Stimulated activated CD8-positive, alpha-beta memory T cell treated with anti-CD3 and anti-CD28 coated beads, Interleukin-12 subunit alpha, Interleukin-12 subunit beta, amount 100 ng/mL, for 24 hours (primary cell): ENCODE data around the gene ZER1.
"Not testable (repeated sequence)": the region's sequence is repeated elsewhere in the genome, so short reads cannot be mapped to it uniquely, and the experiment has no call there.

Experiments used
- DNase-seq: peaks from one replicate; pipeline ENCODE4 v3.0.0-alpha.2; 2020; ENCODE audit errors: extremely low read depth

Gene ZER1

DNA sequence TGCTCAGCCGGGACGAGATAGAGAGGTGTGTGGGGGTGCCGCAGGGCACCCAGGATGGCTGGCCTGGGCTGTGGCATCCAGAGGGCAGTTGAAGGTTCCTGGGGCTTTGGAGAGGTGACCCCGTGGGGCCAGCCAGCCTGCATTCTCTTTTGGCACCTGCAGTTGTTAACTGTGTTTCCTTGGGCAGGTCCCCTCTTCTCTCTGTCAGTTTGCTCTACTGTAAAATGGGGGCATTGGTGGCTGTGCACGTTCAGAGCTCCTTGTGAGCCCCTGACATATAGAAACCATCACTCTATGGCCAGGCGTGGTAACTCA lies 56.3 kb downstream of the ZER1 start:
- no peak for DNase-seq

- no peak for DNase-seq
Observed at GRCh38 chr9:128714586-128715435, 56.9 kb downstream of the ZER1 start.

DNA sequence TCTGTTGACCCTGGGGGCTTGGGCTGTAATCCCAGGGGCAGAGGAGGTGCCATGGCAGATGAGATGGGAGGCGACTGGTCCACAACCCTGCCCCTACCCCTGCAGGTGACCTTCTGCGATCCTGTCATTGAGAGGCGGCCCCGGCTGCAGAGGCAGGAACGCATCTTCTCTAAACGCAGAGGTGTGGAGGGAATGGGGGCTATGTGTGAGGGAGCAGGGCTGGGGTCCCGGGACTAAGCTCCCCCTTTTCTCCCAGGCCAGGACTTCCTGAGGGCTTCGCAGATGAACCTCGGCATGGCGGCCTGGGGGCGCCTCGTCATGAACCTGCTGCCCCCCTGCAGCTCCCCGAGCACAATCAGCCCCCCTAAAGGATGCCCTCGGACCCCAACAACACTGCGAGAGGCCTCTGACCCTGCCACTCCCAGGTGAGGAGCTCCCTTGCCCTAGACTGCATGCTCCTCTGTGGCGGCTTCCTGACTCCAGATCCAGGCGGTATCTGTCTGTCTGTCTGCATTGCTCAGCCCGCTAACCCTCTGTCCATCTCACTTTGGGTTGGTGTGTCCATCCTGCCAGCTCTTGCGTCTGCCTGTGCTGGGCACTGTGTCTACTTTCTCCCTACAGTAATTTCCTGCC lies 57.7 kb downstream of the ZER1 start:
- DNase-seq, result no peak

DNA sequence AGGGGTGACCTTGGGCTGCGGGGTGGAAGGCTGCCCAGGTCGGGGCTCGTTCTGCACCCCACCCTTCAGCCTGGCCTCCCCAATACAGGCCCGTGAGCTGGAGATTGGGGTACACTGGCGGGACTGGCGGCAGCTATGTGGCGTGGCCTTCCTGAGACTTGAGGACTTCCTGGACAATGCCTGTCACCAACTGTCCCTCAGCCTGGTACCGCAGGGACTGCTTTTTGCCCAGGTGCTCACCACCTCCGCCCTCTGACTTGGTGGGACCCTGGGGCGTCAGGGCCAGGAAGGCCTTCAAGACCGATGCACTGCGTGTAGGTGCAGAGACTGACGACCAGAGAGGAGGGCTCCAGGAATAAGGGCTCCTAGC lies 58.3 kb downstream of the ZER1 start:
- no peak for DNase-seq

DNA sequence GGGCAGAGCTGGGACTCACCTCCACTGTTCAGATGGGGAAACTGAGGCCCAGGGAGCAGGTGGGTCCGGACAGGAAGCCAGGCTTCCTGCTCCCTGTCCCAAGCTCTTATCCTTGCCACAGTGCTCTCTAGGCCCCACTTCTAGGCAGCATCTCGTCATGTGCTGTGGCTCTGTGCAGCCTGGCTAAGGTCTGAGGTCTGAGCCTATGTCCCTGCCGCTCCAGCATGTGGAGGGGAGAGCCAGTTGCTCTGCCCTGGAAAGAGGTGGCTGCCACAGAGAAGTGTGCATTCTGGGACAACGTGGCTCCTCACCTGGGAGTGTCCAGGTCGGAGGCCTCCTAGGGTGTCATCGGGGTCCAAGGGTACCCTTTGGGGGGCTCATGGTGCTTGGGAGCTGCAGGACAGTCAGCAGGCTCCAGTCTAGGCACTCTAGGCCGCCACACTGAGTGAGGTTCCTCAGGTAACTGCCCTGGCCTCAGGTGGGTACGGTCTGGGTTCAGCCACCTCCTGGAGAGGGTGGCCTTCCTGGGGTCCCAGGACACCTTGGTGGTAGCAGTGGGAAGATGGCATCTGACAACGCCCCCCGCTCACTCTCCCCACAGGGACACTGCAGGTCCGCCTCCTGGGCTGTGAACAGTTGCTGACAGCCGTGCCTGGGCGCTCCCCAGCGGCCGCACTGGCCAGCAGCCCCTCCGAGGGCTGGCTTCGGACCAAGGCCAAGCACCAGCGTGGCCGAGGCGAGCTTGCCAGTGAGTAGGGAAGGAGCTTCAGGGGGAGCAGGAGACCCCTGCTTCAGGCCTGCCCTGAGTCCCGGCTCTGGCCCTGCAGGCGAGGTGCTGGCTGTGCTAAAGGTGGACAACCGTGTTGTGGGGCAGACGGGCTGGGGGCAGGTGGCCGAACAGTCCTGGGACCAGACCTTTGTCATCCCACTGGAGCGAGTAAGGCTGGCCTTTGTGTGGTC lies 59.0 kb downstream of the ZER1 start:
- DNase-seq, result no peak

DNA sequence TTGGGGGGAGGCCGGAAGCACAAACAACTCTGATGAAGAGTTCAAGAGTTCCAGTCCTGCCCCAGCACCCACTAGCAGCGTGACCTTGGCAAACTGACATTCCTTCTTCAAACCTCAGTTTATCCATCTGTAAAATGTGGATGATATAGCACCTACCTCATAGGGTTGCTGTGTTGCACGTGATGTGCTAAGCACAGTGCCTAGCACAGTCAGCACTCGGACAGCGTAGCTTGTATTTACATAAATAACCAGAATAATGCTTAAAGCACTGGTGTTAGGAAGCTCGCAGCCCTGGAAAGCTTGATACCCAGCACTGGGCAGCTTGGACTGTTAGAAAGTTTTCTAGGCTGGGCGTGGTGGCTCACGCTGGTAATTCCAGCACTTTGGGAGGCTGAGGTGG lies 64.3 kb downstream of the ZER1 start:
- DNase-seq, result no peak

- DNase-seq, result no peak
Observed at GRCh38 chr9:128706671-128707381, 64.9 kb downstream of the ZER1 start.

- no peak for DNase-seq
Observed at GRCh38 chr9:128706045-128706444, 65.7 kb downstream of the ZER1 start.

DNA sequence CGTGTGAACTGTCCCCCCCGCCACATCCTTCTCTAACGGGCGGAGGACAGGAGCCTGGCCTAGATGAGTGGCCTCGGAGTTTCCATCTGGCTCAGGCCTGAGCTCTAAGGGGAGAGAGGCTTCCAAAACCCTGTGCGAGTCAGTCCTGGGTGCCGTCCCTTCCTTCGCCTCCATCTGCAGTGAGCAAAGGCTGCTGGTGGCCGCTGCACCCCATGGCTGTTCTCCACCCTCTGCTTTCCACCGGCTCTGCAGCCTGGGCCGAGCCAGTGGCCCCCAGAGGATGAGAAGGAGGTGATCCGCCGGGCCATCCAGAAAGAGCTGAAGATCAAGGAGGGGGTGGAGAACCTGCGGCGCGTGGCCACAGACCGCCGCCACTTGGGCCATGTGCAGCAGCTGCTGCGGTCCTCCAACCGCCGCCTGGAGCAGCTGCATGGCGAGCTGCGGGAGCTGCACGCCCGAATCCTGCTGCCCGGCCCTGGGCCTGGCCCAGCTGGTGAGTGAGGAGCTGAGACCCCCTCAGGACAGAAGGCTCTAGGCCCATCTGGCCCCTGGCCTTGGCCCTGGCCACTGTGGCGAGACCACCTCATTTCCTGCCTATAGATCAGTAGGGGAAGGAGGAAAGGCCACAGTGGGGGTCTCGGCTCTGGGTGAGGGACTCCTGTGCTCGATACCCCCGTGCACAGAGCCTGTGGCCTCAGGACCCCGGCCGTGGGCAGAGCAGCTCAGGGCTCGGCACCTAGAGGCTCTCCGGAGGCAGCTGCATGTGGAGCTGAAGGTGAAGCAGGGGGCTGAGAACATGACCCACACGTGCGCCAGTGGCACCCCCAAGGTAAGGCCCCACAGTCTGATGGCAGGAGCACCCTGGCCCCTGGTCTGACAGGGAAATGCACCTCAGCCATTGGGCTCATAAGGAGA lies 66.4 kb downstream of the ZER1 start:
- no peak for DNase-seq

GRCh38 chr9:128704356-128704670 lies 67.4 kb downstream of the ZER1 start:
- no peak for DNase-seq

DNA sequence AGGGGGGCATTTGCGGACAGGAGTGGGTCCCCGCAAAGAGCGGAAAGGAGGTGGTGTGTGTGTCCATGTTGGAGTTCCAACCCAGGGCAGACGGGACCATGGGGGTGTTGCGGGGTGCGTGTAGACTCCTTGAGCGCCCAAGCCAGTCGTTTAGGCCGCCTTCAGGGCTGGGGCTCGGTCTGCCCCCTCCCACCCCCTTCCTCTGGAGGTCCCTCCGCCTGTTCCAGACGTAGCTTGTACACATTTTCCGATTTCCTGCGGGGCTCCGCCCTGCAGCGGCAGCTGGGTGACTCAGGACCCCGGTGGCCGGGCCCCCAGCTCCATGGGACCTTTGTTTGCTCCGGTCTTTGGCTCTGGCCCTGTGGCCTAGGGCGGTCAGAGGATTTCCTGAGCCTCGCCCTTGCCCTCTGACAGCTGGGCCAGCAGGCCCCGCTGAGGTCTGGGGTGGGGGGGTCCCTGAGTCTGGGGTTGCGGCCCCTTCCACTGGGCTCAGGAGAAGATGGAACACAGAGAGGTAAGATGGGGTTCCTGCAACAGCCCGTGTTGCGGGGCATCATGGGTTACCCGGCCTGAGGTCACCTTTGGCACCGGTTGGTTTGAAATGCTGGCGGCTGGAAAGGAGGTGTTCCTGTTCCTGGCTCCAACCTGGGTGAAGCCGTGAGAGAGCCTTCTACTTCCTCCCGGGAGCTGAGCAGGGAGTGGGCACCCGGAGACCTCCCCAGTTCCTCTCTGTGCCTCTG lies 67.9 kb downstream of the ZER1 start:
- DNase-seq, result no peak

DNA sequence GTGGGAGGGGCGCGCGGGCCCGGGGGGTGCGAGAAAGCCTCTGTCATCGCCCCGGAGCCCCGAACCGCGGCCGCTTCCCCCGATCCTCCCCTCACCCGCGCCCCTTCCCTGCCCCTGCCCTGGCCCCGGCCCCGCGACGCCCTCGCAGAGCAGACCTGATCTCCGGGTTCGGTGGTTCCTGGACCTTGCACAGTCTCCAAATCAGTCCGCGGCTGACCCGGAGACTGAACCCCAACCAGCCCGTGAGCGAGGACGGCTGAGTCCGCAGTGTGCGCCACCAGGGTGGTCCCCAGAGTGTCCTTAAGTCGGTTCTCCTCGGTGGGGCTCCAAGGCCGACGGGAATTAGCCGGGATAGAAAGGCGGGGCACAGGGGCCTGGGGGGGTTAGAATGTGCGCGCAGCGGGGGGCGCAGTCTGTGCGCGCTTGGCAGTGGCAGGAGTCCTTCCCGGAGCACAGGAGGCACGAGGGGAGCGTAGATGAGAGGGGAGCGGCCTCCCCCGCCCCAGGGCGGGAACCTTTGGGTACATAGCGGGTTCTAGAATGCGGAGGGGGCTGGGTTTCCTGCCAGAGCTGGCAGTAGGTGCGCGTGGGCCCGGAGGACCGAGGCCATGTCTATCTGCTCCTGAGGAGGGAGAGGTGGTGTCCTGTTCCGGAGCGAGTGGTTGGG lies 68.6 kb downstream of the ZER1 start:
- no peak for DNase-seq

DNA sequence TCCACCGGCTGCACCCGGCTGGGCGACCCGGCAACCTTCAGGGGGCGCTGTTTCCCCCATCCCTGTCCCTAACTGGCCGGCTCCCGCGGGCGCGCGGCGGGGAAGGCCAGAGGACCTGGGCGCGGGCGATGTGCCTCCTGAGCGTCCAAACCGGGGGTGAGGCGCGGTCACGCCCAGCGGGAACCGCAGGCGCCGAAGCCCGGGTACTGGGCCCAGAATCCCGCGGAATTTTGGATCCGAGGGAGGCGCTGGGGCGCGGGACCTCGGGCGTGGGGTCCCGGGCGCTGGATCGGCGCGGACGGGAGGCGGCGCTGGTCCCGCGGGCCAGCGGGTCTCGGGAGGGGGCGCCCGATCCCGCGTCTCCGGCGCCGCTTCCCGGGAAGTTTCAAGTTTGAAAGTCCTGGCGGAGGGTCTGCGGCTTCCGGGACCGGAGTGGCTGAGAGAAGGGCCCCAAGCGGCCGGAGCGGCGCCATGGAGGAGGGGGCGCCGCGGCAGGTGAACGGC lies 69.2 kb downstream of the ZER1 start, which contains the start of gene PKN3:
TSS of gene PKN3 (plus strand) at position 59 of the 504 bp plus-strand sequence. CDS start at position 472, 413 bp downstream.
- DNase-seq, result peak; percentile 67

DNA sequence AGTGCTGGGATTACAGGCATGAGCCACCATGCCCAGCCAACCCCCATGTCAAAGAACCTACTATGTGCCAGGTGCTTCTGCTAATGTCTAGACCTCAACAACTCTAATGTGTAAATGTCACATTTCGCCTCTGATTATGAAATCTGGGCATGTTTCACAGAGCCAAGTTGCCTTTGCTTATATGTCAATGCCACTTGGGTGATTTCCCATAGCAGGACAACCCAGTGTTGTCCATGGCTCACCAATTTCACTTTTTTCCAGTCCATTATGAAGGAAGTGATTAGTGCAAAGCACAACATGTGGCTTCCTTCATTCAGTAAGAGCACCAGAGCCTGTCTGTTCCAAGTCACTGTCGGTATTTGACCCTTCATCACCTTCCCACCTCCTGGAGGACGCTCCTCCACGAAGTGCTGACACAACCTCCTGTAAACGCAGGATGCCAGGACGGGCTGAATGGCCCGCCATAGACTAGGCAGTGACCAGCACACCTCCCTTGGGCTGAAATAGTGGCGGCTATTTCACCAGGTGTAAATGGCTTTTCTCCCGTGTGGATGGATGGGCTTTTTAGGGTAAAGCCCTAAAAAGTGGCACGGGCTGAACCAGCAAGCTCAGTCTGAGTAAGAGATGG lies 70.4 kb downstream of the ZER1 start:
- no peak for DNase-seq

DNA sequence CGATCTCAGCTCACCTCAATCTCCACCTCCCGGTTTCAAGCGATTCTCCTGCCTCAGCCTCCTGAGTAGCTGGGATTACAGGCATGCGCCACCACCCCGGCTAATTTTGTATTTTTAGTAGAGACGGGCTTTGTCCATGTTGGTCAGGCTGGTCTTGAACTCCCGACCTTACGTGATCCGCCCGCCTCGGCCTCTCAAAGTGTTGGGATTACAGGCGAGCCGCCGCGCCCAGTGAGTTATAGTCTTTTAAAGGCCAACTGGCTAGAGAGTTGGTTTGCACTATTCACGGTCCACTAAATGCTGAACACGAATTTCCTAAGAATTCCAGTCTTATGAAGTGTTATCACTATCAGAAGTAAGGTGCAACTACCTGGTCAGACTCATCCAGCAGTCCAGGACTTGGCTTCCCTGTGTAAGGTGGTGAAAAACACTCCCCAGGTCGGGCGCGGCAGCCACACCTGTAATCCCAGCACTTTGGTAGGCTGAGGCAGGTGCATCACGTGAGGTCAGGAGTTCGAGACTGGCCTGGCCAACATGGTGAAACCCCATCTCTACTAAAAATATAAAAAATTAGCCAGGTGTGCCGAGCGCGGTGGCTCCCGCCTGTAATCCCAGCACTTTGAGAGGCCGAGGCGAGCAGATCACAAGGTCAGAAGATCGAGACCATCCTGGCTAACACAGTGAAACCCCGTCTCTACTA lies 72.5 kb downstream of the ZER1 start:
- not testable (repeated sequence) for DNase-seq

- no peak for DNase-seq
Observed at GRCh38 chr9:128696923-128697707, 74.6 kb downstream of the ZER1 start.

DNA sequence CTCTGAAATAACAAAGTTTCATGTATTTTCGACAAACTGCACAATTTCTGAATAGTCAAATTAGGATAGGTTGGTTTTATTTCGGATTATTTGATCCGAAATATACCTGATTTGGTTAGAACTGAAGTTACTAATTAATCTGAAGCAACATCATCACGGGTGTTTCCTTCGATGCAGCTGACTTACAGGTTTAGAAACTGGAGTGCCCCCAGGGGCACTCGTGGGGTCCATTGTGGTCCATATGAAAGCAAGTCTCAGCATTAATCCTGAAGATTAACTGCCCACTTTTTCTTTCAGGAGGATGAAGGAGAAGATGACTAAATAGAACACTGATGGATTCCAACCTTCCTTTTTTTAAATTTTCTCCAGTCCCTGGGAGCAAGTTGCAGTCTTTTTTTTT lies 77.4 kb downstream of the ZER1 start:
- DNase-seq, result no peak
